ENCODE measurements around the gene KRTAP10-3.

KRTAP10-3 gene

GRCh38 chr21:44508711-44509445 is 49.7 kb downstream of the KRTAP10-3 start:
- H3K9me3 ChIP-seq (ENCODE audit: control insufficient read depth, insufficient read depth, low read length) = no peaks in the 10 kb centered on the region
- H3K9ac ChIP-seq (ENCODE audit: low read depth, low read length) = no peak overlapping the region
- H3K36me3 ChIP-seq (ENCODE audit: insufficient read depth, low read length) = no peaks in the 10 kb centered on the region
- H3K4me1 ChIP-seq (ENCODE audit: insufficient read depth, low read length) = no peaks in the 10 kb centered on the region

- Histone ChIP-seq H3K9me3 (ENCODE audit: control insufficient read depth, insufficient read depth, low read length) (no peaks in the 10 kb centered on the region), H3K4me1 (ENCODE audit: insufficient read depth, low read length) (no peaks in the 10 kb centered on the region), H3K36me3 (ENCODE audit: insufficient read depth, low read length) (no peaks in the 10 kb centered on the region)
Measured at GRCh38 chr21:44508426-44508710, 50.2 kb downstream of the KRTAP10-3 start.

More at GRCh38 chr21:44508426-44508710, 50.2 kb downstream of the KRTAP10-3 start:
- no peak overlapping the region for H3K9ac ChIP-seq (ENCODE audit: low read depth, low read length)

All from ES-I3 (cell line).